OCI-LY7 (cell line): ENCODE measurements around the gene ZNF358.

Experiments used
- EZH2phosphoT487 ChIP-seq: fragments of 200-600 bp; sonication (generic); IDR thresholded peaks from 2 replicates; pipeline ENCODE4 v1.6.1; 2018; ENCODE audit warnings: low read depth, borderline replicate concordance, mild to moderate bottlenecking, mixed run types, antibody characterized with exemption, low read length, moderate library complexity, mixed read lengths
- TF ChIP-seq, protein P1 (sequence below): fragments of 200-600 bp; sonication (generic); conservative IDR thresholded peaks from 2 replicates; pipeline ENCODE4 v1.5.1; 2014; ENCODE audit warnings: mild to moderate bottlenecking, antibody characterized with exemption, low read length, moderate library complexity, mixed read lengths

DNA sequence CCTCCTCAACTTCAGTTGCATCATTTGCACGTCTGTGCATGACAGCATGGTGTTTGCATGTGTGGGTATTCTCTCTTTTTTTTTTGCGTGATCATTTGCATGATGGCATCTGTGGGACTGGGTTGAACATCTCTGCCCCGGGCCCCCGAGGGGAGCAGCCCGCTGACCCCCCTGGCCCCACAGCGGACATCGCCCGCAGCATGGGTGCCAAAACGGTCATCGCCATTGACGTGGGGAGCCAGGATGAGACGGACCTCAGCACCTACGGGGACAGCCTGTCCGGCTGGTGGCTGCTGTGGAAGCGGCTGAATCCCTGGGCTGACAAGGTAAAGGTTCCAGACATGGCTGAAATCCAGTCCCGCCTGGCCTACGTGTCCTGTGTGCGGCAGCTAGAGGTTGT is 42.8 kb downstream of the ZNF358 start:
- TF ChIP-seq, protein P1, sequence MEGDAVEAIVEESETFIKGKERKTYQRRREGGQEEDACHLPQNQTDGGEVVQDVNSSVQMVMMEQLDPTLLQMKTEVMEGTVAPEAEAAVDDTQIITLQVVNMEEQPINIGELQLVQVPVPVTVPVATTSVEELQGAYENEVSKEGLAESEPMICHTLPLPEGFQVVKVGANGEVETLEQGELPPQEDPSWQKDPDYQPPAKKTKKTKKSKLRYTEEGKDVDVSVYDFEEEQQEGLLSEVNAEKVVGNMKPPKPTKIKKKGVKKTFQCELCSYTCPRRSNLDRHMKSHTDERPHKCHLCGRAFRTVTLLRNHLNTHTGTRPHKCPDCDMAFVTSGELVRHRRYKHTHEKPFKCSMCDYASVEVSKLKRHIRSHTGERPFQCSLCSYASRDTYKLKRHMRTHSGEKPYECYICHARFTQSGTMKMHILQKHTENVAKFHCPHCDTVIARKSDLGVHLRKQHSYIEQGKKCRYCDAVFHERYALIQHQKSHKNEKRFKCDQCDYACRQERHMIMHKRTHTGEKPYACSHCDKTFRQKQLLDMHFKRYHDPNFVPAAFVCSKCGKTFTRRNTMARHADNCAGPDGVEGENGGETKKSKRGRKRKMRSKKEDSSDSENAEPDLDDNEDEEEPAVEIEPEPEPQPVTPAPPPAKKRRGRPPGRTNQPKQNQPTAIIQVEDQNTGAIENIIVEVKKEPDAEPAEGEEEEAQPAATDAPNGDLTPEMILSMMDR = no peak
- no peak for TF ChIP-seq EZH2phosphoT487
